CD4-positive, alpha-beta T cell (primary cell): Measurements from ENCODE around the gene CEP170. TPM values are rescaled to one million over a fixed set of nuclear protein-coding genes. Genes with fewer than 3 reads are reported as not detected.

Source experiments
- ATAC-seq: fragments of 200-7000 bp; cut with Tn5 transposase; one replicate; pipeline ENCODE4 v1.10.0; 2022; ENCODE audit warnings: mild to moderate bottlenecking; ENCODE audit not compliant: poor library complexity
- CTCF ChIA-PET: fragments of 350-600 bp; sonication (Branson Sonifier 250); formaldehyde crosslinking; loops from one replicate; lab custom pipeline; 2021; ENCODE audit warnings: antibody characterized with exemption, inconsistent platforms; lab: Charles Lee
- POLR2A ChIA-PET: fragments of 350-600 bp; sonication (Branson Sonifier 250); formaldehyde crosslinking; loops from one replicate; lab custom pipeline; 2021; ENCODE audit warnings: antibody characterized with exemption, inconsistent platforms; lab: Charles Lee
- DNase-seq, 14 experiments: peaks; one replicate each; pipeline ENCODE4 v3.0.0-alpha.2; 2013 to 2020; ENCODE audit warnings: mixed read lengths in 2 of 14
- H3K27ac ChIP-seq, 2 donors: one replicate each; pipeline versions ENCODE4 v1.5.1 to v1.7.0; 2013; ENCODE audit warnings: low read length in 2 of 2, low read depth in 1 of 2, mild to moderate bottlenecking in 1 of 2
- H3K27me3 ChIP-seq, 2 experiments: 1 replicate in 1 of 2; 2 replicates in 1 of 2; pipeline versions ENCODE4 v1.6.1 to v1.7.0; 2013; ENCODE audit warnings: low read length in 2 of 2, control low read depth in 1 of 2, mild to moderate bottlenecking in 1 of 2, moderate library complexity in 1 of 2; ENCODE audit not compliant: insufficient read depth in 2 of 2, control insufficient read depth in 1 of 2
- H3K36me3 ChIP-seq: one replicate; pipeline ENCODE4 v1.6.1; 2013; ENCODE audit warnings: low read length, control low read depth; ENCODE audit not compliant: insufficient read depth
- H3K4me1 ChIP-seq: one replicate; pipeline ENCODE4 v1.6.1; 2013; ENCODE audit warnings: low read length, control low read depth; ENCODE audit not compliant: insufficient read depth
- H3K4me3 ChIP-seq: one replicate; pipeline ENCODE4 v1.5.1; 2013; ENCODE audit warnings: mild to moderate bottlenecking, low read length, moderate library complexity
- H3K9me3 ChIP-seq, 2 experiments: 1 replicate in 1 of 2; 2 replicates in 1 of 2; pipeline versions ENCODE4 v1.6.1 to v1.7.0; 2013; ENCODE audit warnings: low read length in 2 of 2, mild to moderate bottlenecking in 2 of 2, control low read depth in 1 of 2, moderate library complexity in 1 of 2; ENCODE audit not compliant: control insufficient read depth in 1 of 2, insufficient read depth in 1 of 2
- H3K27ac Mint-ChIP-seq: one replicate; pipeline ENCODE4 v1.8.0; 2020; ENCODE audit warnings: mixed read lengths
- H3K27me3 Mint-ChIP-seq: one replicate; pipeline ENCODE4 v1.8.0; 2021; ENCODE audit warnings: mixed read lengths
- H3K36me3 Mint-ChIP-seq: one replicate; pipeline ENCODE4 v1.8.0; 2021; ENCODE audit warnings: low read depth, mixed read lengths
- H3K4me1 Mint-ChIP-seq: one replicate; pipeline ENCODE4 v1.8.0; 2021; ENCODE audit warnings: low read depth, mixed read lengths
- H3K4me3 Mint-ChIP-seq: one replicate; pipeline ENCODE4 v1.8.0; 2020; ENCODE audit warnings: mild to moderate bottlenecking, mixed read lengths
- H3K9me3 Mint-ChIP-seq: one replicate; pipeline ENCODE4 v1.8.0; 2020; ENCODE audit warnings: mixed read lengths
- CTCF ChIP-seq: fragments of 200-600 bp; IDR thresholded peaks from one replicate; pipeline ENCODE4 v1.8.0; 2022; ENCODE audit warnings: antibody characterized with exemption, mild to moderate bottlenecking
- intact Hi-C, 2 experiments: fragments of 100-400 bp; cut with DNase I in 1 of 2; cut with micrococcal nuclease in 1 of 2; formaldehyde crosslinking; loops; one replicate each; pipeline versions ENCODE4 v1.15.1 to v1.9.0; 2023 to 2025; cut with DNase I, micrococcal nuclease
- total RNA-seq, 174 experiments: library from RNA in 2 of 174; stranded (reverse) in 2 of 174; gene quantifications; one replicate each; pipeline ENCODE4 v1.2.3 and lab custom pipeline; 2021 to 2026

Gene CEP170
- total RNA-seq, 2 experiments from 2014 or later, result 34.7 to 38.2 TPM

DNA sequence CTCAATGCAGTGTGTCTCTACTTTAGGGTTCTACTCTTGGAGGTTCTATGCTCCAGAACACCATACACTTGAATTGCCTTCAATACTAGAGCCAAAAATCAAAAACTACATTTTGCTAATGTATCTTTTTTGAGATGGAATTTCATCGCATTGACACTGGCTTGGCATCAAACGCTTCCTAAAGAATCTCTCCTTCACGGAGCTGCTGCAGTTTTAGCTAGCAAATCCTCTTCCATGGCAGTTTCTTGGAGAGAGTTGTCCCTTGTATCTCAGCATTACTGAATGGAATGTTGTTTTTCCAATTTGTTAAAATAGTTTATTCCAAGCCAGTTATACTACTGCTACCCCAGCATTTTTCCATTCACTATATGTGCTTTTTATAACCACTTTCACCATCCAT is 18.4 kb upstream of the CEP170 start:
- Histone ChIP-seq H3K9me3 (no peaks in the 10 kb centered on the region), H3K4me1 (no peaks in the 10 kb centered on the region), H3K4me3 (no peak overlapping the region), H3K36me3 (peaks cover 28% of the 10 kb centered on the region), H3K27ac (no peak overlapping the region), H3K27me3 (no peaks in the 10 kb centered on the region)
- POLR2A ChIA-PET, result interaction anchor here (1.2 to 1.7 kb wide), 2 partner anchors 18 to 19 kb away, joined by 5 to 8 read pairs; partner anchors contain the start of genes CEP170 and SDCCAG8
- DNase-seq, result no peak
- no peak overlapping the region for H3K4me3 Mint-ChIP-seq
- H3K9me3 Mint-ChIP-seq, result peaks cover 2% of the 10 kb centered on the region
- H3K27me3 Mint-ChIP-seq, result no peaks in the 10 kb centered on the region
- H3K36me3 Mint-ChIP-seq, result peaks cover 81% of the 10 kb centered on the region
- peaks cover 16% of the 10 kb centered on the region for H3K4me1 Mint-ChIP-seq
- no peak overlapping the region for H3K27ac Mint-ChIP-seq
- TF ChIP-seq CTCF, result no peak
- ATAC-seq, result no peak
- CTCF ChIA-PET, result no interaction called here
- intact Hi-C loops, result no loop called here

- no peak for TF ChIP-seq CTCF
- intact Hi-C loops, result no loop called here
Observed at GRCh38 chr1:243272401-243272800, 17.3 kb upstream of the CEP170 start.

DNA sequence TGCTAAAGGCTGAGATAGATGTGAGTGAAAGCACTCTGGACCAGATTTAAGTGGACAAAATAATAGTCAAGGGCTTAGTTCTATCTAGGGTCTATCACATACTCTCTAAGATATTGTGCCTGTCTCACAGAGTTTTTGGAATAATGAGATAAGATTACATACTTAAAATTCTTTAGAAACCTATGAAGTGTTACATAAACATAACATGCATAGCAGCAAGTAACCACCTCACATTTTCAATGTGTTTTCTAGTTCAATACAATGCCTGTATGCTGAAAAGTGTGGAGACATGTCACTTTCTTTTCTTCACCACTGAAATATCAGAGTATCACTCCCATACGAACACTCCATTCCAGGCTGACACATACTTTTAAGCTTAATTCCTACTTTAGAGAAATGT is 16.9 kb upstream of the CEP170 start:
- ChIA-PET POLR2A (interaction anchor here (1.7 kb wide), 1 partner anchor 16 kb away, joined by 8 read pairs; the partner anchor contains the start of genes CEP170 and SDCCAG8), CTCF (no interaction called here)
- H3K4me1 Mint-ChIP-seq, result peaks cover 27% of the 10 kb centered on the region
- H3K9me3 ChIP-seq, result no peaks in the 10 kb centered on the region
- H3K36me3 ChIP-seq, result peaks cover 24% of the 10 kb centered on the region
- DNase-seq, result no peak
- H3K4me1 ChIP-seq, result no peaks in the 10 kb centered on the region
- H3K9me3 Mint-ChIP-seq, result peaks cover 2% of the 10 kb centered on the region
- H3K4me3 Mint-ChIP-seq, result no peak overlapping the region
- no peak overlapping the region for H3K27ac Mint-ChIP-seq
- no peak overlapping the region for H3K27ac ChIP-seq
- no peaks in the 10 kb centered on the region for H3K27me3 Mint-ChIP-seq
- no peak for TF ChIP-seq CTCF
- intact Hi-C loops, result no loop called here
- ATAC-seq, result no peak
- peaks cover 74% of the 10 kb centered on the region for H3K36me3 Mint-ChIP-seq
- no peak overlapping the region for H3K4me3 ChIP-seq
- no peaks in the 10 kb centered on the region for H3K27me3 ChIP-seq

More at GRCh38 chr1:243272401-243272800, 17.3 kb upstream of the CEP170 start:
- Mint-ChIP-seq H3K27me3 (no peaks in the 10 kb centered on the region), H3K27ac (no peak overlapping the region), H3K4me1 (peaks cover 27% of the 10 kb centered on the region), H3K4me3 (no peak overlapping the region), H3K9me3 (peaks cover 2% of the 10 kb centered on the region), H3K36me3 (peaks cover 78% of the 10 kb centered on the region)
- no peaks in the 10 kb centered on the region for H3K27me3 ChIP-seq
- ATAC-seq (no peak), DNase-seq (no peak)
- H3K36me3 ChIP-seq, result peaks cover 28% of the 10 kb centered on the region
- H3K4me1 ChIP-seq, result no peaks in the 10 kb centered on the region
- POLR2A ChIA-PET, result interaction anchor here (1.2 to 1.7 kb wide), 2 partner anchors 16 to 18 kb away, joined by 5 to 8 read pairs; partner anchors contain the start of genes CEP170 and SDCCAG8
- CTCF ChIA-PET, result interaction anchor here (0.8 kb wide), 1 partner anchor 15 kb away, joined by 3 read pairs; no protein-coding TSS in a partner anchor
- H3K4me3 ChIP-seq, result no peak overlapping the region
- no peak overlapping the region for H3K27ac ChIP-seq
- no peaks in the 10 kb centered on the region for H3K9me3 ChIP-seq
